ENCODE data around the gene DET1. TPM values are rescaled to one million over a fixed set of nuclear protein-coding genes. Genes with fewer than 3 reads are reported as not detected.

DET1 gene
- total and polyA plus RNA-seq, 2 of the 13 experiments (the other 11 are each of a cell fraction or from before 2014, with no cell fraction given): 2.2 to 4.2 TPM

DNA sequence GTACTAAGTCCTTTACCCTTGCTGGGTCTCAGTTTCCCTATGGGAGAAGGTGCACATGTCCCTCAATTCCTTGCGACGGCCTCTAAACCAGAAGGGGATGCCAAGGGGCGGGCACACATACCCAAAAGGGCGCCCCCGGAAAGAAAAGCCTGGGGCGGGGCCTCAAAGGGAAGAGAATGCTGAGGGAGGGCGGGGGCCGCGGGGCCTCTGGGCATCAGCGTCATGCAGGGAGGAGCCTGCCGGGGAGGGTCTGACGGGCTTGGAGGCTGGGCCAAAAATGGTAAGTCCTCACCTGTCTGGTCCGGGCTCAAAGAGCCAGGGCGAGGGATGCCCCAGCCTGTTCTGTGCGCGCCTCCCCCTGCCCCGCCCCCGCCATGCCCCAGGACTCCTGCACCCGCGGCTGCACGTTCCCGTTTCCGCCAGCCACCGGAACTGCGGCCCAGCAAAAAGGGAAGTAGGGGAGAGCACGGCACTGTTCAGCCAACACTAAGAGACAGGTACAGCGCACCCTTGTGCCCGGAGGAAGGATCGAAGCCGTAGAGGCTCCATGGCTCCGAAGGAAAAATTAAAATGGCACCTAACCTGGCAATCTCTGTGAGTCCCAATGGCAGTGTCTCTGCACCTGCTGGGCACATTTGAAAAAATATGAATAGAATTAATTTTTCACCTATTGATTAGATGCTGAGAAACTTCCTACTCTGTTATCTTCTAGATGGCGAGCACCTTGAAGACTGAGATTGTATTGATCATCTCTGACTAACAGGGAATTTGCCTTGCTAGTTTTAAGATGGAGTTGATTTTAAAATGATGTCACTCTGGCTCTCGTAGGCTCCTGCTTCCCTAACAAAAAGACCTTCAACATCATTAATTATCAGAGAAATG is at the start of gene DET1 (continued):
- TF ChIP-seq, protein P1, sequence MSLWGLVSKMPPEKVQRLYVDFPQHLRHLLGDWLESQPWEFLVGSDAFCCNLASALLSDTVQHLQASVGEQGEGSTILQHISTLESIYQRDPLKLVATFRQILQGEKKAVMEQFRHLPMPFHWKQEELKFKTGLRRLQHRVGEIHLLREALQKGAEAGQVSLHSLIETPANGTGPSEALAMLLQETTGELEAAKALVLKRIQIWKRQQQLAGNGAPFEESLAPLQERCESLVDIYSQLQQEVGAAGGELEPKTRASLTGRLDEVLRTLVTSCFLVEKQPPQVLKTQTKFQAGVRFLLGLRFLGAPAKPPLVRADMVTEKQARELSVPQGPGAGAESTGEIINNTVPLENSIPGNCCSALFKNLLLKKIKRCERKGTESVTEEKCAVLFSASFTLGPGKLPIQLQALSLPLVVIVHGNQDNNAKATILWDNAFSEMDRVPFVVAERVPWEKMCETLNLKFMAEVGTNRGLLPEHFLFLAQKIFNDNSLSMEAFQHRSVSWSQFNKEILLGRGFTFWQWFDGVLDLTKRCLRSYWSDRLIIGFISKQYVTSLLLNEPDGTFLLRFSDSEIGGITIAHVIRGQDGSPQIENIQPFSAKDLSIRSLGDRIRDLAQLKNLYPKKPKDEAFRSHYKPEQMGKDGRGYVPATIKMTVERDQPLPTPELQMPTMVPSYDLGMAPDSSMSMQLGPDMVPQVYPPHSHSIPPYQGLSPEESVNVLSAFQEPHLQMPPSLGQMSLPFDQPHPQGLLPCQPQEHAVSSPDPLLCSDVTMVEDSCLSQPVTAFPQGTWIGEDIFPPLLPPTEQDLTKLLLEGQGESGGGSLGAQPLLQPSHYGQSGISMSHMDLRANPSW (CRISPR knock-in tag; IDR thresholded peaks at IDR 0.05; ENCODE audit: borderline replicate concordance): no peak
- TF ChIP-seq MED8 (CRISPR knock-in tag; IDR thresholded peaks at IDR 0.05; ENCODE audit: insufficient replicate concordance) (no peak), ELF1 (CRISPR knock-in tag; IDR thresholded peaks at IDR 0.05) (peak; percentile 85), SP4 (CRISPR knock-in tag; IDR thresholded peaks at IDR 0.05) (no peak), ZNF136 (CRISPR knock-in tag; IDR thresholded peaks at IDR 0.05; ENCODE audit: low read depth) (no peak), ZBED4 (CRISPR knock-in tag; IDR thresholded peaks at IDR 0.05; ENCODE audit: borderline replicate concordance) (no peak), SP1 (IDR thresholded peaks at IDR 0.05) (no peak), SP1 (CRISPR knock-in tag; IDR thresholded peaks at IDR 0.05) (peak; percentile 54), RAD51 (IDR thresholded peaks at IDR 0.05; ENCODE audit: borderline replicate concordance) (no peak), ZNF768 (CRISPR knock-in tag; IDR thresholded peaks at IDR 0.05) (peak; percentile 51; the same call in 1 of the 2 replicates), ZNF224 (CRISPR knock-in tag; IDR thresholded peaks at IDR 0.05) (no peak), FOXK1 (CRISPR knock-in tag; IDR thresholded peaks at IDR 0.05; ENCODE audit: borderline replicate concordance, low read depth) (peak; percentile 81; the same call in 1 of the 2 replicates), ZNF564 (CRISPR knock-in tag; IDR thresholded peaks at IDR 0.05) (no peak), HMG20A (CRISPR knock-in tag; IDR thresholded peaks at IDR 0.05; ENCODE audit: borderline replicate concordance) (no peak), KDM6A (CRISPR knock-in tag; IDR thresholded peaks at IDR 0.05; ENCODE audit: low read depth) (no peak), MAFF (IDR thresholded peaks at IDR 0.05; ENCODE audit: low read depth, low read length) (no peak), ZNF143 (CRISPR knock-in tag; IDR thresholded peaks at IDR 0.05) (no peak), DRAP1 (CRISPR knock-in tag; IDR thresholded peaks at IDR 0.05) (0 out of 2 replicates have a peak, but pooled peaks have one; percentile 25)
- TF ChIP-seq, protein P2, sequence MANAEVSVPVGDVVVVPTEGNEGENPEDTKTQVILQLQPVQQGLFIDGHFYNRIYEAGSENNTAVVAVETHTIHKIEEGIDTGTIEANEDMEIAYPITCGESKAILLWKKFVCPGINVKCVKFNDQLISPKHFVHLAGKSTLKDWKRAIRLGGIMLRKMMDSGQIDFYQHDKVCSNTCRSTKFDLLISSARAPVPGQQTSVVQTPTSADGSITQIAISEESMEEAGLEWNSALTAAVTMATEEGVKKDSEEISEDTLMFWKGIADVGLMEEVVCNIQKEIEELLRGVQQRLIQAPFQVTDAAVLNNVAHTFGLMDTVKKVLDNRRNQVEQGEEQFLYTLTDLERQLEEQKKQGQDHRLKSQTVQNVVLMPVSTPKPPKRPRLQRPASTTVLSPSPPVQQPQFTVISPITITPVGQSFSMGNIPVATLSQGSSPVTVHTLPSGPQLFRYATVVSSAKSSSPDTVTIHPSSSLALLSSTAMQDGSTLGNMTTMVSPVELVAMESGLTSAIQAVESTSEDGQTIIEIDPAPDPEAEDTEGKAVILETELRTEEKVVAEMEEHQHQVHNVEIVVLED (CRISPR knock-in tag; IDR thresholded peaks at IDR 0.05; ENCODE audit: borderline replicate concordance): peak; percentile 82
- TF ChIP-seq, protein P3, sequence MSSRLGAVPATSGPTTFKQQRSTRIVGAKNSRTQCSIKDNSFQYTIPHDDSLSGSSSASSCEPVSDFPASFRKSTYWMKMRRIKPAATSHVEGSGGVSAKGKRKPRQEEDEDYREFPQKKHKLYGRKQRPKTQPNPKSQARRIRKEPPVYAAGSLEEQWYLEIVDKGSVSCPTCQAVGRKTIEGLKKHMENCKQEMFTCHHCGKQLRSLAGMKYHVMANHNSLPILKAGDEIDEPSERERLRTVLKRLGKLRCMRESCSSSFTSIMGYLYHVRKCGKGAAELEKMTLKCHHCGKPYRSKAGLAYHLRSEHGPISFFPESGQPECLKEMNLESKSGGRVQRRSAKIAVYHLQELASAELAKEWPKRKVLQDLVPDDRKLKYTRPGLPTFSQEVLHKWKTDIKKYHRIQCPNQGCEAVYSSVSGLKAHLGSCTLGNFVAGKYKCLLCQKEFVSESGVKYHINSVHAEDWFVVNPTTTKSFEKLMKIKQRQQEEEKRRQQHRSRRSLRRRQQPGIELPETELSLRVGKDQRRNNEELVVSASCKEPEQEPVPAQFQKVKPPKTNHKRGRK (CRISPR knock-in tag; IDR thresholded peaks at IDR 0.05): no peak
